ENCODE measurements around the gene C11orf87.

- no peak for TF ChIP-seq FOXK2 (IDR thresholded peaks at IDR 0.05)
- TF ChIP-seq ZNF367 (CRISPR knock-in tag; IDR thresholded peaks at IDR 0.05; ENCODE audit: borderline replicate concordance) = no peak
- TF ChIP-seq FOXP1 (IDR thresholded peaks at IDR 0.05) = no peak
- TF ChIP-seq FOXP1 (CRISPR knock-in tag; IDR thresholded peaks at IDR 0.05) = no peak
- TF ChIP-seq PATZ1 (CRISPR knock-in tag; IDR thresholded peaks at IDR 0.05) = no peak
- TF ChIP-seq GABPA (IDR thresholded peaks at IDR 0.05; ENCODE audit: low read depth, low read length) = no peak
- no peak for TF ChIP-seq GABPA (CRISPR knock-in tag; IDR thresholded peaks at IDR 0.05; ENCODE audit: low read depth)
- no peak for TF ChIP-seq SIN3B (IDR thresholded peaks at IDR 0.05; ENCODE audit: low read length)
- TF ChIP-seq ZNF274 (CRISPR knock-in tag; IDR thresholded peaks at IDR 0.05) = no peak
Observed at GRCh38 chr11:109416601-109417000, 5.4 kb upstream of the C11orf87 start.
